GM19324 (cell line): ENCODE results near the gene IFT25.
"Not testable (repeated sequence)": the region's sequence is repeated elsewhere in the genome, so short reads cannot be mapped to it uniquely, and the experiment has no call there.

Experiments used
- ATAC-seq: cut with Tn5 transposase; IDR thresholded peaks from one replicate; pipeline ENCODE4 v1.9.1; 2021; ENCODE audit warnings: mild to moderate bottlenecking, moderate library complexity; ENCODE audit not compliant: unreplicated experiment, low FRiP score

IFT25 gene

DNA sequence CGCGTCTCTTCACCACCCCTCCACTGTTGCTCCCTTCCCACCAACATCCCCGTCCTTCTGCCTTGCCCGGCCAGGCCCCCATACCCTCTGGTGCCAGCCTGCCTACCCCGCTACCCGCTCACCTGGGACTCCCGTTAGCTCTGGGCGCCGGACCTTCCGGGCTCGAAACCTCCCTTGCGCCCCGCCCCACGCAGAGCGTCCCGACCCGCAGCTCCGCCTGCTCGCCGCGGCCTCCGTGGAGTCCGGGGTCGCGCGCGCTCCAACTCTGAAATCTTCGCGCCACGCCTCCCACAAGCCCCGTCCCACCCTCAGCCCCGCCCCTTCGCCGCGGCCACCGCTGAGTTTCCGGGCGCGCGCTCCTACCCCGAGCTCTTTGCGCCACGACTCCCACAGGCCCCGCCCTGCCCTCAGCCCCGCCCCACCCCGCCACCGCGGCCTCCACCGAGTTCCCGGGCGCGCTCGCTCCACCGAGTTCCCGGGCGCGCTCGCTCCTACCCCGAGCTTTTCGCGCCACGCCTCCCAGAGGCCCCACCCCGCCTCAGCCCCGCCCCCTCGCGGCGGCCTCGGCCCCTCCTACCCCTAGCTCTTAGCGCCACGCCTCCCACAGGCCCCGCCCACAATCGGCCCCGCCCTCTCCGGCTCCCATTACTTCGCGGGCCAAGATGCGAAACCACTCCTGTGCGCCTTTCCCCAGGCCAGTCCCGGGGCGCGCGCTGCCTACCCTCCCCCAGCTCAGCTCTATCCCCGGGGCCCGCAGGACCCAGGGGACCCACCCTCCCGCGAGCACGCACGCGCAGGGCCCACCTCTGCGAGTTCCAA, at the start of gene IFT25:
Gene IFT25, minus strand, starts transcription at position 267 of the 819 bp plus-strand sequence. CDS start 5,617 bp downstream, outside the sequence.
- peak; percentile 79 for ATAC-seq

DNA sequence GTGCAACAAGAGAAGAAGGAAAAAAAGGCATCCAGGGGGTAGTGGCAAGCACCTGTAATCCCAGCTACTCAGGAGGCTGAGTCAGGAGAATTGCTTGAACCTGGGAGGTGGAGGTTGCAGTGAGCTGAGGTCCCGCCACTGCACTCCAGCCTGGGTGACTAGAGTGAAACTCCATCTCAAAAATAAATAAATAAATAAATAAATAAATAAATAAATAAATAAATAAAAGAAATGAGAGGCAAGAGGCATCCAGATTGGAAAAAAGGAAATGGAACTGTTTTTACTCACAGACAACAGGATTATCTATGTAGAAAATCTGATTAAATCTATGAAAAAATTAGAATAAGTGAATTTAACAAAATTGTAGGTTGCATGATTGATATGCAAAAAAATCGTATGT, 49.0 kb upstream of the IFT25 start:
- not testable (repeated sequence) for ATAC-seq

DNA sequence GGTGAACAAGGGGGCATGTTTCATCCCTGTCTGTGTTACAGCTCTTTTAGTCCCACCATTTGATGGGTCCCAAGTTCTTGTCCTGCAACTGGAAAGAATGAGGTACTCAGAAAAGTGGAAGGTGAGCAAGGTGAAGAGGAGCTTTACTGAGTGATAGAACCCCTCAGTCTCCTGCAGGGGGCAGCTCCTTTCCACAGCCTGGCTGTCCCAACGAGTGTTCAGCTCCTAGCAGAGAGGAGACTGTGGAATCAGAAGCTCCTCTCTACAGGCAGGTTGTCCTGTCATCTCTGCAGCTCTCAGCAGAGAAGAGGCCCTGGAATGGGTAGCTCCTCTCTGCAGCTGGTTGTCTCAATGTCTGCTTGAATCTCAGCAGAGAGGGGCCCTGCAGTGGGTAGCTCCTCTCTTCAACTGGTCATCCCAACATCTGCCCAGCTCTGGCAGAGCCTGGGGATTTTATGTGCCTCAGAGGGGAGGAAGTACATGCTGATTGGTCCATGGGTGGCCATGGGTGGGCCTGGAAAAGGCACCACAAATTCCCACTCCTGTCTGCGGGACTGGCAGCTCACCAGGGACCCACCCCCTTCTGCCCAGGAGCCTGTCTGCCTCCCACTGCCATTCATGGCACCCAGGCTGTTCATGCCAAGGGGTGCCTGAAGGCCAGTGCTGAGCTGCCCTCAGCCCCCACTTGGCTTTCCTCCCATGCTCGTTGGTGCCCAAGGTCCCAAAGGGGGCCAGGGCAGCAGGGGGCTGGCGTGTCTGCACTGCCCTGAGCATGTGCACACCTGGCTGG, 46.8 kb upstream of the IFT25 start:
- ATAC-seq = no peak

DNA sequence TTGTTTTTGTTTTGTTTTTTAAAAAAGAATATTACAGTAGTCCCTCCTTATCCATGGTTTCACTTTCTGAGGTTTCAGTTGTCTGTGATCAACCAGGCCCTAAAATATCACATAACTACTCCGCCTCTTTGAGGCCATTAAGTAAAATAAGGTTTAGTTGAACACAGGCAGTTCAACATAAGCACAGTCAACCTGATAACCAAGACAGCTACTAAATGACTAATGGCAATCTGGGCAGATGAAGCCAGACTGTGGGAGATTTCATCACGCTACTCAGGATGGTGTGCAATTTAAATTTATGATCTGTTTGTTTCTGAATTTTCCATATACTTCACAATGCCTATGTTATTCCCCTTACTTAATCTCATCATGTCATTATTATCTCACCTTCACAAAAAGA, 42.4 kb upstream of the IFT25 start:
- no peak for ATAC-seq

DNA sequence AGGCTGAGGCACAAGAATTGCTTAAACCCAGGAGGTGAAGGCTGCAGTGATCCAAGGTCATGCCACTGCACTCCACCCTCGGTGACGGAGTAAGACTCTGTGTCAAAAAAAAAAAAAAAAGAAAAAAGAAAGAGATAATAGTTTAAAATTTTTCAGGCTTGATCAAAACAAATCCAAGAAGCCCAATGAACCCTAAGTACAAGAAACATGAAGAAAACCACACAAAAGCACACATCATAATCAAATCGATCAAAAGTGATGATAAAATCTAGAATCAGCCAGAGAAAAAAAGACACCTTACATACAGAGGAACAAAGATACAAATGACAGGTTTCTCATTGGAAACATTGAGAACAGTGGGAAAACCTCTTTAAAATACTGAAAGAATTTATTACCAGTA, 41.0 kb upstream of the IFT25 start:
- no peak for ATAC-seq

DNA sequence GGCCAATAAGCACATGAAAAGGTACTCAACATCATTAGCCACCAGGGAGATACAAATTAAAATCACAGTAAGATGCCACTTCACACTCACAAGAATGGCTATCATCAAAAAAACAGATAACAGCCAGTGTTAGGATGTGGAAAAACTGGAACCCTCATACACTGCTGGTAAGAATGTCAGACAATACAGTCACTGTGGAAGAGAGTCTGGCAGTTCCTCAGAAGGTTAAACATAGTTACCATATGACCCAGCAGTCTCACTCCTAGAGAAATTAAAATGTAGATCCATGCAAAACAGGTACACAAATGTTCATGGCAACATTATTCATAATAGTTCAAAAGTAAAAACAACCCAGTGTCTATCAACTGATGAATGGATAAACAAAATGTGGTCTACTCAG, 39.2 kb upstream of the IFT25 start:
- ATAC-seq = no peak

DNA sequence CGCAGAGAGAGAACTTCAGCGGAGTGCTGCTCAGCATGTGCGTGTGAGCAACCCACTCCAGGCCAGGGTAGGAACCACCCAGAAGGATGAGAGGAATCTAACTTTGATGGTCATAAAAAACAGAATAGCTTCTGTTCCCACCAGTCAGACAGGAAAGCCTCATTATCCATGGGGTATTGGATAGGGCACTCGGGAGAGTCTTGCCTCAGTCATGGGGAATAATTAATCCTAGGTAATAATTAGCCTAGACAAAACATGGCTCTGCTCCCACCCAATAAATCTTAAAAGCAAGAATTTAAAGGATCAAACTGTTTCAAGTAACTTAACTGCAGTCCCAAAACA, 37.2 kb upstream of the IFT25 start:
- no peak for ATAC-seq

DNA sequence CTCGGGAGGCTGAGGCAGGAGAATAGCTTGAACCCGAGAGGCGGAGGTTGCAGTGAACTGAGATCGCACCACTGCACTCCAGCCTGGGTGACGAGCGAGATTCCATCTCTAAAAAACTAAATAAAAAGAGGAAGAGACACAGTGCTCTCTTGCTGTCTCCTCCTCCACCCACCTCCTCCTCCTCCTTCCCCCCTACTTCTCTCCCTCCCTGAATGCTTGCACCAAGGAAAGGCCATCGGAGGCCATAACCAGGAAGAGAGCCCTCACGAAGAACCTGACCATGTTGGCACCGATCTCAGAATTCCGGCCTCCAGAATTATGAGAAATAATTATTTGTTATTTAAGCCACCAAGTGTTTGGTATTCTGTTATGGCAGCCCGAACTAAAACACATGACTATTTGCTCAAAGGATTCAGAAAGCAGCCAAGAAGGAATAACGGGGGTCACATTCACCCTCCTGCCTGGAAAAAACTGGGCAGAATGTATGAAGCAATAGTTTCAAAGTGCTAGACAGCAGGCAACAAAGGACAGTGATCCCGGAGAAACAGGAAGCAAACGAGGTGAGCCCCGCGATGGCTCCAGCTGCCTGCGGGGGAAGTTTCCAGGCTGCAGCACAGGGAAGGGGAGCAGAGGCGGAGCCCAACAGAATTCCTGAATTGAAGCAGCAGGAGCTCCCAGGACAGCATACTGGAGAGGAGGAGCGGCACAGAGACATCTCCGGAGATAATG, 36.7 kb upstream of the IFT25 start:
- ATAC-seq = no peak

DNA sequence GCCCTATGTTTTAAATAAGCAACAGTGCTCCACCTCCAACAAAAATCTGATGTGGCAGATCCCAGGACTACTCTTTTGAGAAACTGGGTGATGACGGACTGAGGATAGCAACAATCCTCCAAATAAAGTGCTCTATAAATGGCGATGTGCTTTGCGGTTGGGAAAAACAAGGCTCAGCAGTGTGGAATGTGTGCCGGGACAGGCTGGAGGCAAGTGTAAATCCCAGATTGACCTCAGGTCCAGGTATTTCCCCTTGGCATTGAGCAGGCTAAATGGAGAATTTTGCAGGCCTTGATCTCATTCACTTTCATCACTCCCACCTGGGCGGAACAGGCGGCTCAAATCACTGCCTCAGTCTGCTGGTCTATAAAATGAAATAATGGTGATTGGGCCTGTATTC, 35.7 kb upstream of the IFT25 start:
- no peak for ATAC-seq

DNA sequence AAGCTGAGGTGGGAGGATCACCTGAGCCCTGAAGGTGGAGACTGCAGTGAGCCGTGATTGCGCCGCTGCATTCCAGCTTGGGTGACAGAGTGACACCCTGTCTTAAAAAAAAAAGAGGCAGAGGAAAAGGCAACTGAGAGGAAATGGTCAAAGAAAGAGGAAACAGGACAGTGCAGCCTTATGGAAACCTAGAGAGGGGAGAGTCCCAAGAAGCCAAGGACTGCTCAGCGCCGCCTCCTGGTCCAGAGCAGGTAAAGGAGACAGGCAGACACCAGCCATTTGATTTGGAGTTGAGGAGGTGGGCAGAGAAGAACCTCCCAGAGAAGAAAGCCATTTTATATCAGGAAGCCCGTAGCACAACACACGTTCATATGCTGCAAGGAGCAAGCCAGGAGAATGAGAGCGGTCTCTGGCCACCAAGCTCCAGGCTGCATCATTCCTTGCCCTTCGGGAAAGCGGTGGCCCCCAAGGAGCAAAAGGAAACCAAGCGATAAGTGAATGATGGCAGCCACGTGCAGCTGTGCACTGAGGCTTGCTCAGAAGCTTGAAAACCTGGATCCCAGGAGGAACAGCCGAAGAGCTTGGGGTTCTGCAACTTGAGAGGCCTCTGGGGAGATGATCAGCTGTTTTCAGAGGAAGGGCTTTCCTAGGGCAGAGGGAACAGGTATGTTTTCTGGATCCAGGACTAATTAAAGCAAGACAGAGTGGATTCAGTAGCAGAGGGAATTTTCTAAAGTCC, 34.4 kb upstream of the IFT25 start:
- ATAC-seq = no peak

DNA sequence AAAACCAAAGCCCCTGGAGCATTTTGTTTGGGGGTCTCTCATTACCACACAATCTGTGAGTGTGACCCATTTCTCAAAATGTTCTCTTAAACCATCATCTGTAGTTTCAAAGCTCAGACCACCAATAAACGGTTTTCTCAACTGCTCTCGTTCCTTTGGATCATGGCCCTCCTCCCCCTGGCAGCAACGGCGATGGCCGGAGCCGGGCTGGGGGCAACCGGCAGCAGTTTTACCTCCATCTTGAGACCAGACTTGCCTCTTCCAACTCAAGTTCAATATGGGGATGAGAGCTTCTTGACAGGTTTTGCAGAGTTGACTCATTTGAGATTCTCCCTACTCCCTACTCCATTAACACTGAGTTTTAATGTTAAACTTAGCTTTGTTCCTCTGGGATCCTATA, 30.4 kb upstream of the IFT25 start:
- ATAC-seq = no peak

DNA sequence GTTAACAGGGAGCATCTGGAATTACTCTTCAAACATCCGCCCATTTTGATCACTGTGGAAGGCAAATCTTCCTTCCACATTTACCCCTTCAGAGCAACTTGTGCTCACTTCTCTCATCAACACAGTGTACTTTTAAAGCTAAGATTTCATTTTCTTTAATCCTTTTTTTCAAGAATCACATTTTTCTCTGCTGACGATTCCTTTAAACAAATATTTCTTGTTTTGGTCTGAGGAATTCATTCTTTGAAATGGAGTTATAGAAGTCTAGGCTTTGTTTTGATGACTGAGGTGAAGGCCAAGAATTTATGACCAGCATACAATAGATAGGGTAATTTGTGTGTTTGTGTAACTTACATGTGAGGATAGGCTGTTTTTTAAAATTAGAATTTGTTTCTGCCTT, 26.2 kb upstream of the IFT25 start:
- ATAC-seq = no peak

DNA sequence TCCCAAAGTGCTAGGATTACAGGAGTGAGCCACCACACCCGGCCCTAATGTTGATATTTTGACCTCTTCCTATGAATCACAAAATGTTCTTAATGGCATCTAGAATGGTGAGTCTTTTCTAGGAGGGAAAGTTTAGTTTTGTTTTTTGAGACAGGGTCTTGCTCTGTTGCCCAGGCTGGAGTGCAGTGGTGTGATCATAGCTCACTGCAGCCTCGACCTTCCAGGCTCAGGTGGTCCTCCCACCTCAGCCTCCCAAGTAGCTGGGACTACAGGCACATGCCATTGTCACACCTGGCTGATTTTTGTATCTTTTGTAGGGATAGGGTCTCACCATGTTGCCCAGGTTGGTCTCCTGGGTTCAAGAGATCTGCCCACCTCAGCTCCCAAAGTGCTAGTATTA, 23.8 kb upstream of the IFT25 start:
- ATAC-seq = not testable (repeated sequence)

DNA sequence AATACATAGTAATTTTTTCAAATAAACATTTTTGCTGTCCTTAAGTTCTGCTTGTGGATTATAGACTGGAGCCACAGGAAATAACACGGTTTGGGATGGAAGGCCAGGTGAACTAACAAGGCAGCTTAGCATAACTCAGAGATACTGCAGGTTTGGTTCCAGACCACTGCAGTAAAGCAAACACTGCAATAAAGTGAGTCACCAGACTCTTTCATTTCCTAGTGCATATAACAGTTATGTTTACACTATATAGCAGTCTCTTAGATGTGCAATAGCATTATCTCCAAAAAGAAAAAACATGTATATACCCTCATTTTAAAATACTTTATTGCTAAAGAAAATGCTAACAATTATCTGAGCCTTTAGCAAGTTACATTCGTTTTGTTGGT, 22.6 kb upstream of the IFT25 start:
- ATAC-seq = no peak

DNA sequence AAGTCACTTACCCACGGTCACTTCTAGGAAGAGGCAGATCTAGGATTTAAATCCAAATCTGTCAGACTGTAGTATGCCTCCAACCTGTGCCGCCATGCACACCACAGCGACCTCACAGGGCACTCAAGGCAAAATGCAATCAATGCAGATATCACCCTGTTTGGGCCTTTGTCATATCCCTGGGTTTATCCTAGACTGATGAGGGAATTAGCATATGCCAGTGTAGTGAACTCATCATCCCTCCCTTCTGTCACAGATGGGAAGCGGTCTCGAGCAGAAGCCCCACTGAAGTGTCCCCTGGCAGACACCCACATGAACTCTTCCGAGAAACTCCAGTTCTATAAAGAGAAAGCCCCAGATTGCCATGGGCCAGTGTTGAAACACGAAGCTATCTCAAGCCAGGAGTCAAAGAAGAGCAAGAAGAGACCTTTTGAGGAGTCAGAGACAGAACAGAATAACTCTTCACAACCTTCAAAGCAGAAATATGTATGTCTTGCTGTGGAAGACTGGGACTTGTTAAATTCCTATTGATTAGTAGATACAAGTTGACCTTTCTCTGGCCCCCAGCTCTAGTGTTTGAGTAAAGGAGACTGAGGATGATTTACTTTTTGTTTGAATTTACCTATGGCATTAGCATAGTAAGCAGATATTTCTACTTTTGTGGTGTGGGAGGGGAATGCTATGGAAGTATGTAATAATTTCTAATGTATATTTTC, 22.1 kb upstream of the IFT25 start:
- ATAC-seq = no peak

DNA sequence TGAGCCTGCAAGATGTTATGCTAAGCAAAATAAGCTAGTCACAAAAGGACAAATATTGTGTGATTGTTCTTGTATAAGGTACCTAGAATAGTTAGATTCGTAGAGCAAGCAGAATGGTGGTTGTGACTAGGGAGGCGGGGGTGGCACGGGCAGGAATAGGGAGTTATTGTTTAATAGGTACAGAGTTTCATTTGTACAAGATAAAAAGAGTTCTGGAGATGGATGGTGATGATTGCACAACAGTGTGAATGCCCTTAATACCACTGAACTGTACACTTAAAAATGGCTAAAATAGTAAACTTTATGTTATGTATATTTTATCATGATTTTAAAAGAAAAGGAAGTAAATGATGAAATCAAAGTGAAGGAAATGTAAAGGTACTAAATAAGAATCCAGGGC, 21.3 kb upstream of the IFT25 start:
- no peak for ATAC-seq

DNA sequence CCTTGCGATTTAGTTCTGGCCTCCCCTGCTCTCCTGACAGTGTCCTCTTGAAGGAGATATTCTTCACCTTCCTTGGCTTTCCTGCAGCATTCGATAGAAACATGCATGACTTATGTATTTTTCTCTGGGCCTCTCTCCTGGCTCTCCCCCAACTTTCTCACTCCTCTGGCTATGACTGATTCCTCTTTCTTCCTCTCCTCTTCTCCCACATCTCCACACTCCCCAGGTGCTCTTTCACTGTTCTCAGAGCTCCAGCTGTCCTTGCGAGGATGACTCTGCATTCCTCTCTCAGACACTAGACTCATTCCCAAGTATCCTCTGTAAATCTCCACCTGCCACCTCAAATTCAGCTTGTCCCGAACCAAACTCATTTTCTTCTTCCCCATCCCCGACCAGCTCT, 18.6 kb upstream of the IFT25 start:
- ATAC-seq = no peak

DNA sequence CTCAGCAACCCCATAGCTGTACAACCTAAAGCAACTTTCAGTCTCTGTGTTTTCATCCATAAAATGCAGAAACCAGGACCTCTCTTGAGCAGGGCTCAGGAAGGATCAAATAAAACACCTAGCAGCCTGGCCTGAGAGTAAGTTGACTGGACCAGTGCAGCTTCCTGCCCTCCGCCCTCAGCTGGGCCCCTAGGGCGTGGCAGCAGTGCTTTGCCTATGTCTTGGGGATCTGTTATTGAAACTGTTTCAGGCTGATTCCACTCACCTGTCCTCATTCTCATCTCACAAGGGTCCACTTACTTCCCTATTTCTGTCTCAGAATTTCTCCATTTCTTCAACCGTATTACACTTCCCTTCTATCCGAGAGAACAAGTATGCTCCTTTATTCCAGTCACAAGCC, 18.0 kb upstream of the IFT25 start:
- no peak for ATAC-seq

DNA sequence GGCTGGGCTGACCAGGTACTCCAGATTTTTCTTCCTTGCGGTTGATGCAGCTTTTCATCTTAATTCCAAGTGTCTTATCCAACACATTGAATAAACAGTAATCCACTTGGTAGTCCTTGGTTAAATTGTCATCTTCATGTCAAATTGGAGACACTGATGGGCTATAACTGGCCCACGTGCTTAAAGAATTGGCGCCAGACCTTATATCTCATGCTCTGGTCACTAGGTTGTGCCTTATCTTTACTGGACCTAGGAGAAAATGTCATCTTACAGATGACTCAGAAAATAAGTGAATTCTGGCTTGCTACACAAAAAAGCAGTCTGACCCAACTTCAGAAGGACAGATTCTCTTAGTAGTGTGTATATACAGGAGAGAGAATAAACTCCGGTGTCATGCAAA, 16.9 kb upstream of the IFT25 start:
- ATAC-seq = no peak

DNA sequence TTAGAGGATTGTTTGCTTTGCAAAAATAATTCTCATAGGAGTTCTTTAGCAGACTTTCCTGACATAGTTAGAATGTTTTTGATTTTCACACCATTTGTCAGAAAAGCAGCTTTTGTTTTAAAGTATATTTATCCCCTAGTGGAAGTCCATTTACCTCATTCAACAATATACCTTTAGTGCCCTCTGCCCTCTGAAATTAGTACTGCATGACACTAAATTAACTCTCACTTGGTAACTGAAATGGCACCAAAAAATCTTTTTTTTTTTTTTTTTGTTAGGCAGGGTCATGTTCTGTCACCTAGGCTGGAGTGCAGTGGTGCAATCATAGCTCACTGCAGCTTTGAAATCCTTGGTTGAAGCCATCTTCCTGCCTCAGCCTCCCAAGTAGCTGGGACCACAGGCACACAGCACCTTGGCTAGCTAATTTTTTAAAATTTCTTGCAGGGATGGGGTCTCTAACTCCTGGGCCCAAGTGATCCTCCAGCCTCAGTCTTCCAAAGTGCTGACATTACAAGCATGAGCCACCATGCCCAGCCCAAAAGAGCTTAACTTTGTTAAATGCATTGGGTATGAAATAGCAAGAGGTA, 14.3 kb upstream of the IFT25 start:
- ATAC-seq = no peak
